IPS DF 4.7 (cell line): ENCODE measurements around the gene MOK.

Experiments
- DNase-seq: peaks from one replicate; pipeline ENCODE4 v3.0.0-alpha.2; 2013; ENCODE audit warnings: low spot score; ENCODE audit errors: extremely low read depth

The MOK gene

DNA sequence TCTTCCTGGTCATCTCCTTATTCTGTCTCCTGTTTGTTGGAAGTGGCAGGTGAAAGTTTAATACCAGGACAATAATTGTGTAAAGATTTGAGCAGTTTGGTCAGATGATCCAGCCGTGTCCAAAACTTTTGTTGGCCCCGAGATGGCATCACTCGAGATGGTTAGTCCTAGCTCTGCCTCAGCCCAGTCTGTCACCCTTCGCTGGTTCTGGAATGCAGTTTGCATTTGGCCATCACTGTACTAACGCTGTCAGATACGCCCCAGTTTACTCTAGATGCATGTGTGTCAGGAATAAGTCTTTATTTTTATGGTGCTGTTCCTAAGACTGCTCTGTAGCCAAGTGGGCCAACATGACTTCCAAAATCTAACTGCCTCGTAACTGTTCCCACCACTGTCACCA lies 79.6 kb downstream of the MOK start:
- DNase-seq: no peak

DNA sequence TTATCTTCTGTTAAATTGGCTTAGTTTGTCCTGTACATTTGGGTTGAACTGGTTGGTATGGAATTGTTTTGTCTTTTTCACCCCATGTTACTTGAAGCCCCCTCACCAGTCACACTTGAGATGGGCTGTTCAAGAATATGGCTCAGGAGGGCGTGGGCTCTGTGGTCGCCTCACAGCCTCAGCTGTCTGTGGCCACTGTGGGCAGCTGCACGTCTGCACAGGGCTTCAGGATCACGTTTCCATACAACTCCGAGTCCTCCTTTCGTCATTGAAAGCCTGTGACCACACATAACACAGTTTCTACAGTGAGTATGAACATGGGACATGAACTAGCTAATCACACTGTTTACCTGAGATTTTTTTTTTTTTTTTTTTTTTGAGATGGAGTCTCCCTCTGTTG lies 81.3 kb downstream of the MOK start:
- no peak for DNase-seq

DNA sequence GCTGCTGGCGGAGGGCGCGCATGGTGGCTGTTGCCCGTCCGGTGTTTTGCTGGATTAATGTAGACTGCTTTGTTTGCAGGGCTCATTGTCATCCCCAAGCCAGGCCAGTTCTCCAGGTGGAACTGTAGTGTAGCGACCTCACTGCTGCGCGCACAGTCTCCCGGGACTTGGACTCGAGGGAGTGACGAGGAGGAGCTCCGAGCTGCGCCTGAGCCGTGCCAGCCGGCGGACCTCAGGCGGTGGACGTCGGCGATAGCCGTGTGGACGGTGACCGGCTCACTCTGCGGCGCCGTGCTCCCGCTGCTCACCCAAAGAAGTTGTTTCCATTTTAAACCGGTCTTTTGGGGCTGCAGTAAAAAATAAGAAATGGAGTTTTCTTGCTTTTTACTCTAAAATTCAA lies 82.2 kb downstream of the MOK start:
- no peak for DNase-seq

DNA sequence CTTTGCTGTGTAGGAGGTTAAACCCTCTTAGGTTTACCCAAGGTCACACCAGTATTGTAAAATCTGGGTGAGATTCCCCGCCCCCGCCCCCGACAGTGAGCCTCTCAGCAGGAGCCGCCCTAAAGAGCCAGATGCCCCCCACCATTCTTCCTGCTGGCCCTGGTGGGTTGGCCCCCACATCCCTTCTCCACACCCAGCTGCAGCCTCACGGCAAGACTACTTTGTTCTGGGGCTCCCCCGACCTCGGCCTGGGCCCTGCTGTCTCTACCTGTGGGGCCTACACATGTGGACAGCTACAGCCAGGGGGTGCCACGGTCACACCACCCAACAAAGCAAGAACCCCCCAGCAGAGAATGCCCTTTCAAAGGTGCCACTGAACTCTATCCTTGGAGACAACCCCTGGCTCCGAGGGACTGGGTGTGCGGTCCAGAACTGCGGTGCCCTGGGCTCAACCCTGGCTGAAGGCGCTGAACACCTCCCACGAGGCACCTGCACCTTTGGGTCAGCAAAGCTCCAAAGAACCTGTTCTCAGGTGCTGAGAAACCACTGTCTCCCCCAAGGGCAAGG lies 82.9 kb downstream of the MOK start:
- no peak for DNase-seq

DNA sequence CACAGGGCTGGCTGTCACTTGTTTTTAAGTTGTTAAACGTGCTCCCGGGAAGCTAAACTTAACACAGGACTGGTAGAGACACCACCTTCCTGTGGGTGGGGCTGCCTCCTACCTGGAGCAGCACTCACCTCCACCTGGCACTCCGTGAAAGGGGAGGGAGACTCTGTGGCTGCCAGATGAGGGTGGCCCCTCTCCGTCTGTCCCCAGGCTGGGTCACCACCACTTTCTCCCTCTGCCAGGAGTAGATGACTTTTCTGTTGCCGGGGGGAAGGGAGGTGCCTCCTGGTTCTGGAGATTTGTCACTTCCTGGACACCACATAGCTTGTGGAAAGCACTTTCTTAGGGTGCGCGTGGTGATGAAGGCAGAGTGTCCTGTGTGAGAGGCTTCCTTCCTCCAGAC lies 83.9 kb downstream of the MOK start:
- DNase-seq: no peak

DNA sequence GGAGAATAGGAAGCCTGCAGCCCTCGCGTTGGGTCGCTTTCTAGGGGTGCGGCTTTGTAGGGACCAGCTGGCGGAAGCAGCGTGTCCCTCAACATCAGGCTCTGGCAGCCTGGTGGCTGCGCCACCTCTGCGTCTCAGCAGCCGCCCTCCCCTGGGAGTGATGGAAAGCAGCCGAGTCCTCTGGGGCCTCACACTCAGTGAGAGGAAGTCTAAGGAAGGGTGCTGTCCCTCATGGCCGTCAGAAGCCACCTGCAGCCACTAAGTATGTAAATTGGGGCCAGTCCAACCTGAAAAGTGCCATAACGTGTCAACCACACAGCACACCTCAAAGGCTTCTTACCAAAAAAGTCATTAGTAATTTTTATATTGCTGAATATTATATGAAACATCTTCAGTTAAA lies 84.9 kb downstream of the MOK start:
- DNase-seq: no peak

DNA sequence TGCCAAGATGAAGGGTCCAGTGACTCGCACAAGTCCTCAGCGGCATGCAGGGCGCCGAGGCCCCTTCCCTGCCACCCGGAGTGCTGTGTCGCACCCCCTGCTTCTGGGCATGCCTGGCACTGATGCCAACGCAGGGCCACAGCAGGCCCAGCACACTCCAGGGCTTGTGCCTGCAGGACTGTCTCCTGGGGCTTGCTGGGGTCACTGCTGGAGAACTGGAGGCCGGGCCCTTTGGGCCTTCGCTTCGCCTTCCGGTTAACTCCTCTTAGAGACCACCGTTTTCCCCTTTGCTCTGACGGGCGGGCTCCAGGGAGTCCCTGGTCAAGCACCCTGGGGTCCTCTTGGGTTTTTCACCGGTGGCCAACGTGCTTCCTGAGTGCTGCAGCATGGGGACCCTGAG lies 85.6 kb downstream of the MOK start:
- no peak for DNase-seq

DNA sequence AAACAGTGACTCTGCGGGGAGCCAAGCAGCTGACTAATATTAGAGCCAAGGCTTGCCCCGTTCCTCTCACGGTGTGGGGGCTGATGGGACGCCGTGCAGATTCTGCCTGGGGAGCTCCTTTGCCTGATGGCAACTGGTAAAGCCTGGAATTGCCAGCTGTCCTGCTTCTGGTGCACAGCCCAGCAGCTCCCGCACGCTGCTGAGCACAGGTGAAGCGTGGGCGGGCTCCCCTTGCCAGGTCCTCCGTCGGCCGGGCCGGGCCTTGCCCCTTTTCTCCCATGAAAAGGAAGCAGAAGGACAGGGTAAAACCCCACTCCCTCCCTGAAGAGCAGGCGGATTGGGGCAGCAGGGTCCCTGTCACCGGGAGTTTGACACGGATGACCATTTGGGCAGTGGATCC lies 86.3 kb downstream of the MOK start:
- no peak for DNase-seq

DNA sequence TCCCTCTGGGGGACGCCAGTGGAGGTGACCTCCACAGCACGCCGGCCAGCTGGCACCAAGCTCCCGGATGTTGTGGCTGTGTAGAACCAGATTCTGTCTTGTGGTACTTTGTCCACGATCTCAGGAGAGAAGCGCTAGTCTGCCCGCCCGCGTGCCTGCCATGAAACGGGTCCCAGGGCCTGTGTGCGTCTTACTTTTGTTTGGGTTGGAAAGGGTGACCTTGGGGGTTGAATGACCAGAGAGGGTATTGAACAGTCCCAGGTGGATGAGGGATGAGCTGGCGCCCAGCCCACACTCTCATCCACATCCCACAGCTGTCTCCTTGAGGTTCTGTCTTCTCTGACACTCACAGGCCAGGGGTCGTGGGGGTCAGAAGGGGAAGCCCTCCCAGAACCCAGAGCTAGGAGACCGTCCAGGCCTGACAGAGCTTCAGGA lies 87.0 kb downstream of the MOK start:
- DNase-seq: no peak

DNA sequence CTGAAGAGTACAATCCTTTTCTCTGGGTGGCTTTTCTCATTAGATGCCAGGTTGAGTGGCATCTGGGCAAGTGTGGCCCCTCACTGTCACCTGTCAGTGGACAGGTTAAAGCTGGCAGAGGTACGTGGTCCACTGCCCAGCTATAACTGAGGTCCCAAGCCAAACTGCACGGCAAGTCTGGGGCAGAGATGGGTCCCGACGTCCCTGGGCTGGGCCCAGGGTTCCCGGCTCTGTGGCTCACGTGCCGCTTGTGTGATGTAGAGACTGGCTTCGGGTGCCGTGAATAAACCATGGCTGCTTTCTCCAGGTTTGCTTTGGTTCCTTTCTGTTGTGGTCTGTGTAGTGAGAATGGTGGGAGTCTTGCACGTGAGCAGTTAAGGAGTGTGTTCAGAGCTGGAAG lies 87.6 kb downstream of the MOK start:
- no peak for DNase-seq

DNA sequence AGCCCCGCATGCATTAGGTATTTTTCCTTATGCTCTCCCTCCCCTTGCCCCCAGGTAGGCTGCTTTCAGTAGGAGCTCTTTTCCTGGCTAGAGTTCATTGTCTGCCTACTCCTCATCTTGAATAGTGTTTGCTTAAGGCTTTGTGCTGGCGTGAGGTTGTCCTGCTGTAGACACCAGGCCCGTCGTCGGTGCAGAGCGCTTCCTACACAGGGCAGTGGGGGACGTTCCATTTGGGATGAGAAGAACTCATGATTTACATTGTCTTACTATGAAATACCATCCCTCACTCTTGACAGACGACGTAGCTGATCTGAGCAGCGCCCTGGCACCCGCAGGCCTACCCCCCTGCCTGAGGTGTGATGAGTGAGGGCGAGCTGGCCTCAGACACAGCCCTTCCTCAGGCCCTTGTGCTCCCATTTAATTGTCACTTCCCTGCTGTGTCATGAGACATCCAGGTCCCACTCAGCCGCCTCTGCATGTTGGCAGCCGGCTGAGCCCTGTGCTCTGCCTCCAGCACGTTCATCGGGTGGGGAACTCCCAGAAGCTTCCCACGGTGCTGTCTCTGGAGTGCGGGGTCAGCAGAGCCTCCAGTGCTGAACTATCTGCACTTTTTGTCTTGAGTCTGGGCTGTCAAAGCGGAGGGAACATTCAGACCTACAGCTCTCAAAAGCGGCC lies 89.3 kb downstream of the MOK start:
- DNase-seq: no peak

DNA sequence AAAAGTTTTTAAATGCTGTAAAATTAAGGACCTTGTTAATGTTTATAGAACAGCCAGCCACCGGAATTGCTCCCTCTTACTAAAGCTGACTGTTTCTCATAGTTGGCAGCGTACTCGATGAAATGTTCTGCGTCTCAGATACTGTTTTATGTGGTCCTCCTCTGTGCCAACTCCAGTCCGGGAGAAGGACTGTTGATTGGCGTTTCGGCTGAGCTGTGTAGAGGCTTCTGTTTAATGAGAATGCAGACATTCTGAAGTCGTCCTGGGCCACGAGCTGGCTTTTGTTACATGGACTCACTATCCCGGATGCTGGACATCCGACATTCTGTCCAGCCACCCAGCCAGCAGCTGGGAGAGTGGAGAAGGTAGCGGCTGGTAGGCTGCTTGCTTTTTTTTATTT lies 89.9 kb downstream of the MOK start:
- DNase-seq: no peak

DNA sequence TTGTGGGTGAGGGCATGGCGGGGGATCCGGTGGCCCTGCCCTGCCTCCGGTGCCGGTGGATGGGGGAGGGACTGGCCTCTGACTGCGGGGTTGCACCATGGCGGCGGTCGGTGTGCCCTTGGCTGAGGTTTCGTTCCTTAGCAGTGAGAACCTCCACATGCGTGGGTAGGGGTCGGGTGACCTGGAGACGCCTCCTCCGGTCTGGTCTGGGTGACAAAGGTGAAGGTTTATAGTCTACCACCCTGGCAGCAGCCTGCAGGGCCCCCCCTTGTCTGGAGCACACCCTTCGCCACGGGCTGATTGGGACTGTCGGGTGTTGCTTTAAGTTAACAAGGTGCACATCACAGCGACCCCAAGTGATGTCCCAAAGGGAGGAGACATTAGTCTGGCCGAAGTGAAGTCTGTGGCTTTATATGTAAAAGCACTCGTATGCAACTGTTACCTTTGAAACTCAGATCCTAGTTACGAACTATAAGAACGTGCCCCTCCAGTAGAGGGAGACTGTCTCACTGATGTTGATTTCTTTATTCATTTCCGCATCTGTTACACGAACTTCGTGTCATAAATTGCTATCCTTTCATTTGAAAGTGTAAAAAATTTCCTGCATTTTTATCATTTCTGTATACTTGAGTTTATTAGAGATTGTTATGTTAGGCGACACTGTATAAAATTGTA lies 90.8 kb downstream of the MOK start:
- DNase-seq: no peak

DNA sequence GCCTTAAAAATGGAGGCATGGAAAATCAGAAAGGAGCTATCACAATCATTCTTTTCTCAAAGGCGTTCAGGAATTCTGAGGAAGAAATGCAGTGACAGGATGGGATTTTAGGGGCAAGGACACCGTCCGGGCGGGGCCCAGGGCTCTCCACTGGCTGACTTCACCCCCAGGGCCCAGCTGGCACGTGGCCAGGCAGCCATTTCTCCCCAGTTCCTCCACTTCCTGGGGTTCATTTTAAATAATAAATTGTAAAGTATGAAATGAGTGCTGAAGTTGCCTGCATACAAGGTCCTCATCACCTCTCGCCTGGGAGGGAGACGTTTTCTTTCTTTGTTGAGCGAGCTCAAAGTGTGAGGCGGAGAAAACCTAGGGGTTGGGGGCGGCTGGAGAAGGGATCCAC lies 91.5 kb downstream of the MOK start:
- no peak for DNase-seq

DNA sequence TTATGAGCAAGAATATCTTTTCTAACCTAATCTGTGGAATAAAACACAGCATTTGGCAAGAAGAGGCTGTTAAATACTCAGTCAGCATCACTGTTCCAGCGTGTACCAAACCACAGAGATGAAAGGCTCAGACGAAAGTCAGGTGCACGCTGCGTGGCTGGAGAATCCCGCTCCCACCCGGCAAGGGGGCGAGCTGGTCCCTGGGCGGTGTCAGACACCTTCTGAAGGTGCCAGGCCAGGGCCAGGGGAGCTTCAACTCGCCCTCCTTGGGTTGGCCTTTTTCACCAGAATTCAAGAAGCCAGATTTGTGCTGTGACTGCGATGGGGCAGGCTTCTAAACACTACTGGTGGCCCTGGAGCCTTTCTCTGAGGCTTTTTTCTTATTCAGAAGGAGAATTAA lies 92.1 kb downstream of the MOK start:
- no peak for DNase-seq

DNA sequence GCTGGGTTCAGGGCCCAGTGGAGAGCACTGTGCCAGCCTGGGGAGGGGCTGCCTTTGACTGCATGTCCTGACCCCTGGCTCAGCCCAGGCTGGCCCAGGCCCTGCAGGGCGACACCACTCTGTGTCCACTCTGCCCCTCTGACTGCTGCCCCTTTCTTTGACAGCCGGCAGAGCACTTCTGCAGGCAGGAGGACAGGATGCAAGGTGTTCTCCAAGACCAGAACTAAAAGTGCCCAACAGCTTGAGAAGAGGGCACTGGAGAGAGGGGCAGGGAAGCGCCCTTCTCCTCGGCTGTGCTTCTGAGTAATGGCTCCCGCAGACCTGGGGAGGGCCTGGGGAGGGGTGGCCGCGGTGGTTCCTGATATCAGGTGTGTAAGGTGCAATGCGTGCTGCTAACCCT lies 92.6 kb downstream of the MOK start:
- DNase-seq: no peak

DNA sequence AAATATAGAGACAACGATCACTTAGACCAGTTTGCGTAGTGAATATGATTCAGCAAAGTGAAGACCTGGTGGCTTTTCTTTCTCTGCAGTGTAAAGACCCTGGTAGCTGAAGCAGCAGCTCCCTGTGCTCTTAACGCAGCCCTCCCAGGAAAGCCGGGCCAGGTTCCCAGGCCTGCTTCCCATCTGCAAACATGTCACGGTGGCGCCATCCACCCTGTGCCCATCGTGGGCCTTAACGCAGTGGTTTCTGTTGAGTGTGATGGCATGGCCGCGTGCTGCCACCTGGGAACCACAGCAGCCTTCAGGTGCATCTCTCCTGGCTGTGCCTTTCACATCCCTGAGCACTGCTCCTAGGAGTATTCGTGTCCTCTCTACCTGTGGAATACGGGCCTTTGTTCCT lies 93.7 kb downstream of the MOK start:
- DNase-seq: no peak

DNA sequence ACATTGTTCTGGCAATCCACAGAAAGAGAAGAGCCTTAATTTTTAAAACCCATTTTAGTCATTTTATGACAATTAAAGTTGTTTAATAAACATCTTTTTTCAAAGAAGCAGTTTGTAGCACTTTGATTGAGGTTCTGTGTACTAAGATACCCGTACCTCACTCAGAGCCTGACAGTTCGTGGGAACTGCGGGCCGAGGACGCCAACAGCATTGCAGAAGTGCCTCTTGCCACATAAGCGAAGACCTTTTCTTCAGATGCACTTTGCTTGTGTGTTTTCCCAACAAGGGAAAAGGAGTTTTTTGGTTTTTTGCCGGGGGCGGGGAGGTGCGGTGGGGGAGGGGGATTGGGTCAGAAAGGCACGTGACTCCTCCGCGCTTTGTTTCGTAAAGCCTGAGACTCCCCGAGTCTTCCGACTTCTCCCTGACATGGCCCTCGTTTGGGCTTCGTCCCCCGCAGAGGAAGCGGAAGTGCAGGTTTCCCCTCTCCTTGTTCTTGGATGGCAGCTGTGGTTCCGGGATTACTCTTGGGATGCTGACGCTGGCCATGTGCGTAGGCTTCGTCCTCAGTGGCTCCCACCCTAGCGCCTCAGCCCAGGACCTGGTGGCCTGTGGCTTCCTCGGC lies 94.4 kb downstream of the MOK start:
- no peak for DNase-seq

DNA sequence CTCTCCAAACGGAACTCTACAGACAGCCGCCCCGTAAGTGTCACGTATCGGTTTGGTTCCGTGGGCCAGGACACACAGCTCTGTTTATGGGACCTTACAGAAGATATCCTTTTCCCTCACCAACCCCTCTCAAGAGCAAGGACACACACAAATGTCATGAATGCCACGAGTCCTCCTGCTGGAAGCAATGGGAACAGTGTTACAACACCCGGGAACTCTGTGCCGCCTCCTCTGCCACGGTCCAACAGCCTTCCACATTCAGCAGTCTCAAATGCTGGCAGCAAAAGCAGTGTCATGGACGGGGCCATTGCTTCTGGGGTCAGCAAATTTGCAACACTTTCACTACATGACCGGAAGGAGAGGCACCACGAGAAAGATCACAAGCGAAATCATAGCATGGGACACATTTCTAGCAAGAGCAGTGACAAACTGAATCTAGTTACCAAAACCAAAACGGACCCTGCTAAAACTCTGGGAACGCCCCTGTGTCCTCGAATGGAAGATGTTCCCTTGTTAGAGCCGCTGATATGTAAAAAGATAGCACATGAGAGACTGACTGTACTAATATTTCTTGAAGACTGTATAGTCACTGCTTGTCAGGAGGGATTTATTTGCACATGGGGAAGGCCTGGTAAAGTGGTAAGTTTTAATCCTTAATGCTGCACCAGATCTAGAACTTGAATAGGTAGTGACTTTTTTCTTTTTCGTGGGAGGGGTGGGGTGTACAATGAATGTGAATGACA lies 95.6 kb downstream of the MOK start:
- DNase-seq: no peak

DNA sequence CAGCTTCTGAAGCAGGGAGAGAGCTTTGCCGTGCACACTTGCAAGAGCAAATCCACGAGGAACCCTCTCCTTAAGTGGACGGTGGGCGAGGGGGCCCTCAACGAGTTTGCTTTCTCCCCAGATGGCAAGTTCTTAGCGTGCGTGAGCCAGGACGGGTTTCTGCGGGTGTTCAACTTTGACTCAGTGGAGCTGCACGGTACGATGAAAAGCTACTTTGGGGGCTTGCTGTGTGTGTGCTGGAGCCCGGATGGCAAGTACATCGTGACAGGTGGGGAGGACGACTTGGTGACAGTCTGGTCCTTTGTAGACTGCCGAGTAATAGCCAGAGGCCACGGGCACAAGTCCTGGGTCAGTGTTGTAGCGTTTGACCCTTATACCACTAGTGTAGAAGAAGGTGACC lies 96.2 kb downstream of the MOK start:
- no peak for DNase-seq

DNA sequence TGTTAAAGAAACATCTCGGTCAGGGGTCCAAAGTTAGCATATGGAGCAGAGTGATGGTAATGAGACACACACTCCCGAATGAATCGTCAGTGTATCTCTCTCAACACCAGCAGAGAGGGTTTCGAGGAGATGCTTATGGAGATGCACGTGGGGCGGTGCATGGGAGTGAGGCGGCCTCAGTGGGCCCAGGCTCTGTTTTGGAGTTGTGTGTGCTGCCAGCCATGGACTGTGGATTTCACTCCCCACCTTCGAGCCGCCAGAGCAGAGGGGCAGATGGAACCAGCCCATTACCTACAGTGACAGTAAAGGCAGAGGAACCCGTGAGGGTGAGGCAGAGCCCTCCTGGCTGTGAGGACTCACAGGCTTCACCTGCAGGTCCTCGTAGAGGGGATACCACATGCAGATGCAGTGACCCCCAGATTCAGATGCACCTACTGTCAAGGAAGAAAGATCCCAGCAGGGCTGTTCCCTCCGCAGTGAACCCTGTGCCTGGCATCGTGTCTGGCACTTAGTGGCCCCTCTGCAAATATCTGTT lies 97.1 kb downstream of the MOK start:
- DNase-seq: no peak

DNA sequence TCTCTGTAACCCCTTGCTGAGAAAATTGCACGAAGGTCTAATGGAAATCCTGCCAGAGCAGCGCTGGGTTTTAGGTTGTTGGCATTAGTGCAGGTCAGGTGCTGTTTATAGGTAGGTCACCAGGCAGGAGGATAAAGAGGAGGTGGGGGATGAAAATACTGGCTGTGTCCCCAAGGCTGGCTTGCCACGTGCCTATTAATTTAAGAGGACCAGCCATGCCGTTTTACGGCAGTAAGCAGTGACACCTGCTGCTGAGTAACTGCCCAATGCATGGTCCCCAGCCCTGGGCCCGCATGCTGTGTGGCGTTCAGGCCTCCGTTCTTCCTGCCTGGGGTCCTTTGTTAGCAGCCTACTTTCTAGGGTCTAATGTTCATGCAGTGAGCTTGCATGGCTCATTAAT lies 98.0 kb downstream of the MOK start:
- no peak for DNase-seq
